Breast epithelium (tissue), 4 donors: ENCODE measurements around the gene ZNF518A. TPM values are rescaled to one million over a fixed set of nuclear protein-coding genes. Genes with fewer than 3 reads are reported as not detected.

Experiments used
- DNase-seq, 2 donors: peaks; one replicate each; pipeline ENCODE4 v3.0.0-alpha.2; 2019; ENCODE audit warnings: low spot score in 2 of 2
- H3K27ac ChIP-seq, 2 donors: fragments of 200-600 bp; sonication (generic) in 1 of 2; one replicate each; pipeline ENCODE4 v1.5.1; 2016 to 2019; ENCODE audit warnings: mild to moderate bottlenecking in 1 of 2
- H3K27me3 ChIP-seq, 2 donors: fragments of 200-600 bp; sonication (generic) in 1 of 2; one replicate each; pipeline versions ENCODE4 v1.5.1 to v1.6.0; 2017 to 2019; ENCODE audit warnings: control low read depth in 1 of 2, mild to moderate bottlenecking in 1 of 2
- H3K36me3 ChIP-seq: fragments of 200-600 bp; one replicate; pipeline ENCODE4 v1.5.1; 2019
- H3K4me1 ChIP-seq, 2 donors: fragments of 200-600 bp; sonication (generic); one replicate each; pipeline ENCODE4 v1.5.1; 2016 to 2019; ENCODE audit warnings: control low read depth in 1 of 2
- H3K4me3 ChIP-seq, 3 donors: fragments of 200-600 bp; sonication (generic); 1 replicate in 2 of 3; 2 replicates in 1 of 3; pipeline ENCODE4 v1.5.1; 2016 to 2019; ENCODE audit warnings: mild to moderate bottlenecking in 3 of 3, moderate library complexity in 2 of 3
- H3K9me3 ChIP-seq, 2 donors: fragments of 200-600 bp; sonication (generic) in 1 of 2; one replicate each; pipeline ENCODE4 v1.5.1; 2016 to 2019; ENCODE audit warnings: control low read depth in 1 of 2
- POLR2A ChIP-seq: fragments of 450-650 bp; IDR thresholded peaks from one replicate; pipeline ENCODE4 v1.6.1; 2016; ENCODE audit warnings: antibody characterized with exemption, mild to moderate bottlenecking, moderate library complexity
- POLR2AphosphoS5 ChIP-seq, 3 donors: sonication (generic); formaldehyde crosslinking; IDR thresholded peaks; one replicate each; pipeline ENCODE4 v1.6.1; 2017; ENCODE audit warnings: antibody characterized with exemption in 3 of 3
- intact Hi-C: fragments of 100-400 bp; cut with DNase I; formaldehyde crosslinking; loops from one replicate; pipeline ENCODE4 v1.15.1; 2023; ENCODE audit warnings: low total_unique reads
- total RNA-seq, 3 donors: library from RNA; depleted of rRNA; stranded (reverse); fragments of >200 nt; gene quantifications; one replicate each; pipeline ENCODE4 v1.1.0, GENCODE V29; 2016
- TF ChIP-seq, protein P1 (sequence below), 3 donors: fragments of 450-650 bp; IDR thresholded peaks; one replicate each; pipeline ENCODE4 v1.5.1; 2016 to 2017; ENCODE audit warnings: antibody characterized with exemption in 3 of 3, mild to moderate bottlenecking in 3 of 3, moderate library complexity in 3 of 3

ZNF518A gene
- total RNA-seq, 3 donors from 2014 or later = 18.1 to 33.7 (median 22.9) TPM

DNA sequence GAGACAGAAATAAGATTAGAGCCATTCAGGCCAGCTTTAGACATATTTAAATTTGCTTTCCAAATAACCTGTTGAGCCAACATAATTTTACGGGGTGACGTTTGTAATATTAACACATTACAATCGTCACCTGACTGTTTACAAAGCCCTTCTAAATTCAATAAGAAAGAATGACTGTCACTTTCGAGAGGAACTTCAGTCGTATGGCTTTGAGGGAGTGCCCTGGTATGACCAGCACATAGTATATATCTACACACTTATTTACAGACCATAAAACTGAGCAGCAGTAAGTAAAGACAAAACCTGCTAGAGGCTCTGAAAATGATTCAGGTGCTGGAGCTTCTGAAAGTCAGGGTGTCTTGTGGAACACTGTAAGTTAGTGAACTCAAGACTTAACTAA, 78.8 kb downstream of the ZNF518A start:
- no peak overlapping the region for H3K27ac ChIP-seq
- H3K4me1 ChIP-seq = no peaks in the 10 kb centered on the region
- no peaks in the 10 kb centered on the region for H3K27me3 ChIP-seq
- no peaks in the 10 kb centered on the region for H3K9me3 ChIP-seq
- no peak overlapping the region for H3K4me3 ChIP-seq
- H3K36me3 ChIP-seq = no peaks in the 10 kb centered on the region
- no peak for DNase-seq
- TF ChIP-seq, protein P1, sequence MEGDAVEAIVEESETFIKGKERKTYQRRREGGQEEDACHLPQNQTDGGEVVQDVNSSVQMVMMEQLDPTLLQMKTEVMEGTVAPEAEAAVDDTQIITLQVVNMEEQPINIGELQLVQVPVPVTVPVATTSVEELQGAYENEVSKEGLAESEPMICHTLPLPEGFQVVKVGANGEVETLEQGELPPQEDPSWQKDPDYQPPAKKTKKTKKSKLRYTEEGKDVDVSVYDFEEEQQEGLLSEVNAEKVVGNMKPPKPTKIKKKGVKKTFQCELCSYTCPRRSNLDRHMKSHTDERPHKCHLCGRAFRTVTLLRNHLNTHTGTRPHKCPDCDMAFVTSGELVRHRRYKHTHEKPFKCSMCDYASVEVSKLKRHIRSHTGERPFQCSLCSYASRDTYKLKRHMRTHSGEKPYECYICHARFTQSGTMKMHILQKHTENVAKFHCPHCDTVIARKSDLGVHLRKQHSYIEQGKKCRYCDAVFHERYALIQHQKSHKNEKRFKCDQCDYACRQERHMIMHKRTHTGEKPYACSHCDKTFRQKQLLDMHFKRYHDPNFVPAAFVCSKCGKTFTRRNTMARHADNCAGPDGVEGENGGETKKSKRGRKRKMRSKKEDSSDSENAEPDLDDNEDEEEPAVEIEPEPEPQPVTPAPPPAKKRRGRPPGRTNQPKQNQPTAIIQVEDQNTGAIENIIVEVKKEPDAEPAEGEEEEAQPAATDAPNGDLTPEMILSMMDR (IDR thresholded peaks at IDR 0.05) = no peak
- TF ChIP-seq POLR2AphosphoS5 (IDR thresholded peaks at IDR 0.05) (no peak), POLR2A (no peak)
- intact Hi-C loops = no loop called here

DNA sequence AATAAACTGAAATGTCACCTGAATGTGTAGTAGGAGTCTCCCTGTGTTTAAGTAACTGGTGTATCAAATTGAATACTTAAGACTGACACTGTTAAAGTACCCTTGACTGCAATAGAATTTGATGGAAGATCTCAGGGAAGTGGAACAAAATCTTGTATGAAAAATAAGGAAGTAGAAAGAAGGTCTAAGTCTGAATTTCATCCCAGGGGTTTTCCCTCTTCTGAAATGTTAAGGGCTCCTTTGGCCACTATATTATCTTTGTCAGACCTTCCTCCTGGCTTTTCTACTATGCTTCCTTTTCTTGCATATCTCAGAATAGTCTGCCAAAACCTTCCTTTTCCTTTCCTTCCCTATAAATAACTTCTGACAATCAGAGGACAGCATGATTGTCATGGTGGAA, 81.7 kb downstream of the ZNF518A start:
- H3K4me1 ChIP-seq = no peaks in the 10 kb centered on the region
- intact Hi-C loops = no loop called here
- DNase-seq = no peak
- no peaks in the 10 kb centered on the region for H3K9me3 ChIP-seq
- no peaks in the 10 kb centered on the region for H3K27me3 ChIP-seq
- TF ChIP-seq, protein P1 (IDR thresholded peaks at IDR 0.05) = no peak
- no peak for TF ChIP-seq POLR2AphosphoS5 (IDR thresholded peaks at IDR 0.05)
- TF ChIP-seq POLR2A = no peak
- no peak overlapping the region for H3K27ac ChIP-seq
- H3K36me3 ChIP-seq = no peaks in the 10 kb centered on the region
- no peak overlapping the region for H3K4me3 ChIP-seq

DNA sequence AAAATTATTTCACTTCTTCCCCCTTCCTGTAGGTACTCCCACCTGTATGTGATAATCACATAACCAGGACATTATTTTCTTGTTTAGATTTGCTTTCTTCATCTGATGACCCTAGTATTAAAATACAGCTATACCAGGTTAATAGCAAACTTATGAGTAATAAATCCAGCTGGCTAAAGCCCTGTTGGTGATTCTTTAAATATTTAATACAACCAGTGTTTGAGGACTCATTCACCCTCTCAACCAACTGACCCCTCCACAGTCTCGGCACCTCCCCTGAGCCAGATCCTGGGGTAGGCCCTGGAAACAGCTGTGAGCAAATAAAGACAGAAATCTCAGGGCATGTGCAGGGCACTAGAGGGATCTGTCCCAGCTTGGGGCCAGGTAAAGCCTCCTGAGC, 82.8 kb downstream of the ZNF518A start:
- Histone ChIP-seq H3K27ac (no peak overlapping the region), H3K4me3 (no peak overlapping the region), H3K27me3 (no peaks in the 10 kb centered on the region), H3K9me3 (no peaks in the 10 kb centered on the region), H3K36me3 (no peaks in the 10 kb centered on the region), H3K4me1 (no peaks in the 10 kb centered on the region)
- no peak for DNase-seq
- TF ChIP-seq, protein P1 (IDR thresholded peaks at IDR 0.05) = no peak
- no peak for TF ChIP-seq POLR2A
- TF ChIP-seq POLR2AphosphoS5 (IDR thresholded peaks at IDR 0.05) = no peak
- intact Hi-C loops = no loop called here

Other genes with a start within 250 kb of the ZNF518A start
- gene CC2D2B, start 222.3 kb upstream of the ZNF518A start, total RNA-seq = 1 to 10 TPM in 2 of 3 donors, under 1 TPM in 1; 0.96 to 2.9 (median 2.0) TPM
- 1 to 10 TPM; 3.8 to 7.2 (median 3.9) TPM for gene CCNJ, start 86.7 kb upstream of the ZNF518A start, total RNA-seq
- gene BLNK, start 141.3 kb downstream of the ZNF518A start, total RNA-seq = 10 to 100 TPM in 2 of 3 donors, 1 to 10 TPM in 1; 2.9 to 16.0 (median 13.4) TPM
- not detected for gene DNTT, start 174.1 kb downstream of the ZNF518A start, total RNA-seq
- gene OPALIN, start 228.7 kb downstream of the ZNF518A start, total RNA-seq = not detected